ENCODE data around the gene MACIR.

GRCh38 chr5:103305809-103306208 is 47.2 kb downstream of the MACIR start:
- TF ChIP-seq CTCF (IDR thresholded peaks at IDR 0.05) (no peak), POLR2A (IDR thresholded peaks at IDR 0.05) (no peak)

Data from adrenal gland (tissue), 5 donors.